HG03066 (cell line): ENCODE data around the gene LIMK1.

Source experiments
- ATAC-seq: cut with Tn5 transposase; IDR thresholded peaks from one replicate; pipeline ENCODE4 v1.9.1; 2021; ENCODE audit warnings: low read depth; ENCODE audit not compliant: unreplicated experiment

LIMK1 gene

GRCh38 chr7:74082770-74083116 lies 861 bp upstream of the LIMK1 start:
- no peak for ATAC-seq

DNA sequence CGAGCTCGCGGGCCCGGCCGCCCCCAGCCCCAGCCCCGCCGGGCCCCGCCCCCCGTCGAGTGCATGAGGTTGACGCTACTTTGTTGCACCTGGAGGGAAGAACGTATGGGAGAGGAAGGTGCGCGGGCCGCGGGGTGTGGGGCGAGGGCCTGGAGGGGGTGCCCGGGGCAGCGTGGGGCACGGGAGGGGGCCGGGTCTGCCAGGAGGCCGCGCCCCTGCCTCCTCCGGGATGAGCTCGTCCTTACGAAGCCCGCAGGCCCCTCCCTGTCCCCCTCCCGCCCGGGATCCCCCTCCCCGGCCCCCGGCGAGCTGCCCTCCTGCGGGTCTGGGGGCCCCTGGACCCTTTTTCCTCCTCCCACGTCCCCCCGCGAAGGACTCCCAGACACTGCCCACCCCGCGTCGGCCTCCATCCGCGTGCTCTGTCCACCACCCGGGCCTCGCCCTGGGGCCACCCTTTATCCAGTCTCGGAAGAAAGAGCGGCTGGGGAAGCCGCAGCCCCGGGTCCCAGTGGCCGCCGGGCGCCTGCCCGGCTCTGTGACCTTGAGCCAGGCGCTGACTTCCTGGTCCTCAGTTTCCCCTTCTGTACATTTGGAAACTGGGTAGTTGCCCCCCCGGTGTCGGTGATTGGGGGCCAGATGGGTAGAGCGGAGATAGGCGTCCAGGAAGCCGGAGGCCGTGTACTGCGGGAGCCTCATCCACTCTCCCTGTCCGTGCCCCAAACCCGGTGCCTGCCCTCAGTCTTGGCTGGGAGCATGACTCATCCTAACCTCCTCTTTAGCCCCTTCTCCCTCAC lies 521 bp downstream of the LIMK1 start:
- peak; percentile 38 for ATAC-seq

GRCh38 chr7:74084722-74085578 lies 1.3 kb downstream of the LIMK1 start:
- ATAC-seq = no peak

DNA sequence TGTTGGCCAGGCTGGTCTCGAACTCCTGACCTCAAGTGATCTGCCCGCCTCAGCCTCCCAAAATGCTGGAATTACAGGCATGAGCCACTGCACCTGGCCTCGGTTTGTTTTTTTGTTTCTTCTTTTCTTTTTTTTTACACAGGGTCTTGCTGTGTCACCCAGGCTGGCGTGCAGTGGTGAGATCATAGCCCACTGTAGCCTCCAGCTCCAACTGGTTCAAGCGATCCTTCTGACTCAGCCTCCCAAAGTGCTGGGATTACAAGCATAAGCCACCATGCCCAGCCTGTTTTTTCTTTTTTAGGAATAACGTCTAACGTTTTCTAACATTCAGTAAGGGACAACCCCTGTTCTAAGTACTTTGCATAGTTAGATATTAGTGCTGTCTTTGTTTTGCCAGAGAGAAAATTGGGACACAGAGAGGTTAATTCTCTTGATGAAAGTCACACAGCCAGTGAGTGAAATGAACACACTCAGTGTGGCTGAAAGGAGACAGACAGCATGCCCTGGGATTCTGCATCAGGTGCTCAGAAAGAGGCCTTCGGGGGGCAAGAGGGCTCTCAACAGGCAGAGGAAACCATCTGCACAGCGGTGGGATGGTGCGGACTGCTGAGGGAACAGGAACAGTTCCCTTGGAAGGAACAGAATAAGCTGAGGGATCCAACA lies 4.3 kb downstream of the LIMK1 start:
- no peak for ATAC-seq

DNA sequence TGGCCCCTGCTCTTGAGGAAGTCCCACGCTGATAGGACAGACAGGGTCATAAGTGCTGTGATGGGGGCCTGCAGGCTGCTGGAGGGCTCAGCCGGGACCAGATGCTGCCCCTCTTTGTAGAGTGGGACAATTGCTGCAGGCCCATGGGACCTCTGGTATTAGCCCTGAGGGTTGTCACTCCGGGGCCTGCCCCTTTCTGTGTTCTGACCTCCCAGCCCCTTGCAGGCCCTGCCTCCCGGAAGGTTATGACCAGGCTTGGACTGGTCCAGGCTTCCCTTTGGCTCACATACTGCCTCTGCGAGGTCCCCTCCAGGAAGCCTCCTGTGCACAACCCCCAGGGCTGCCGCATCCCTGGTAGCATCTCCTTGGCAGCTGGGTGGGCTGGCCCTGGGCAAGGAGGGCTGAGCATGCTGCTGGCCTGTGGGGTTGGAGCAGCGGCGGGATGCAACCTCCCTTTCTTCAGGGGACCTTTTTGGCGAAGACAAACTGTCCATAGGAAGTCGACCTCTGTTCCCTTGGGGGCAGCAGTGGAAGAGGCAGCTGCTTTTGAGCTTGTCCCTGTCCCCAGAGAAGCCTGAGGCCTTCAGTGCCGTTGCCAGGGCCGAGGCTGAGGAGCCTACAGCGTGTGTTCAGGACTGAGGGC lies 8.8 kb downstream of the LIMK1 start:
- peak; percentile 2 for ATAC-seq

- peak; percentile 68 for ATAC-seq
These were observed 9.4 kb downstream of the LIMK1 start for GRCh38 chr7:74092964-74093471.

GRCh38 chr7:74093671-74094223 lies 10.1 kb downstream of the LIMK1 start:
- ATAC-seq = peak; percentile 17

GRCh38 chr7:74094224-74095101 lies 10.9 kb downstream of the LIMK1 start:
- peak; percentile 46 for ATAC-seq

GRCh38 chr7:74095135-74095534 lies 11.5 kb downstream of the LIMK1 start:
- no peak for ATAC-seq

DNA sequence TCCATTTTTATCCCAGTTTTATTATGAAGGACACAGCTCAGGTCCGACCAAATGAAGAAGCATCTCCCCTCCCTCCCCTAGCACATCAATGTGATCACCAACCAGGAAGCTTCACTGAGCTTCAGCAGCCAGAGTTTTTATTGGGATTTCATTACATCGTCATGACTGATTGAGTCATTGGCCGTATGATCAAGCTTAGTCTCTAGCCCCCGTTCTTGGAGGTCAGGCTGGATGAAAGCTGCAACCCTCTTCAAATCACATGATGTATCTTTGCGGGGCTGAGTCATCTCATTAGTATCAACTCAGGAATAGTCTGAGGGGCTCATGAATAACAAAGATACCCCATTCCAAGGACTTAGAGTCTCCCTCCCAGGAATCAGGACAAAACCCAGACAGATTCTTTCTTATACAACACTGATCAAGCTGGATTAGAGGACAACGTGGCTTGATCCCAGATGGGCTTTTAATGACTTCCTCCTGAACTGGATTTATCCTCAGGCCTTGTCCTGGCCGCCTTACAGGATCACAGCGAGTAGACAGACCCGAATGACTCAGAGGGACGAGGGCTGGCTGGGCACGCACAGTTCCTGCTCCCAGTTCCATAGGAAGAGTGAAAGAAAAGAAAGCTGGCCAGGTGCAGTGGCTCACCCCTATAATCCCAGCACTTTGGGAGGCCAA lies 14.5 kb downstream of the LIMK1 start:
- ATAC-seq = no peak

DNA sequence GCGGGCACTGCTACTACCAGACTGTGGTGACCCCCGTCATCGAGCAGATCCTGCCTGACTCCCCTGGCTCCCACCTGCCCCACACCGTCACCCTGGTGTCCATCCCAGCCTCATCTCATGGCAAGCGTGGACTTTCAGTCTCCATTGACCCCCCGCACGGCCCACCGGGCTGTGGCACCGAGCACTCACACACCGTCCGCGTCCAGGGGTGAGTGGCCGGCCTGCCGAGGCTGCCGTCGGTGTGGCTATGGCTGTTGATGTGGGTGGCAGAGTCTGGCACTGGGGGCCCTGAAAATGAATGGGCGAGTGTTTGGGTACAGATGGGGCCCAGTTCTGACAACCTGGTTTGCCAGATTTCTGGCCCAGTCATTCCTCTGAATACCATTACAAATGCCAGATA lies 15.4 kb downstream of the LIMK1 start:
- ATAC-seq = no peak

GRCh38 chr7:74101061-74101681 lies 17.6 kb downstream of the LIMK1 start:
- peak; percentile 72 for ATAC-seq

DNA sequence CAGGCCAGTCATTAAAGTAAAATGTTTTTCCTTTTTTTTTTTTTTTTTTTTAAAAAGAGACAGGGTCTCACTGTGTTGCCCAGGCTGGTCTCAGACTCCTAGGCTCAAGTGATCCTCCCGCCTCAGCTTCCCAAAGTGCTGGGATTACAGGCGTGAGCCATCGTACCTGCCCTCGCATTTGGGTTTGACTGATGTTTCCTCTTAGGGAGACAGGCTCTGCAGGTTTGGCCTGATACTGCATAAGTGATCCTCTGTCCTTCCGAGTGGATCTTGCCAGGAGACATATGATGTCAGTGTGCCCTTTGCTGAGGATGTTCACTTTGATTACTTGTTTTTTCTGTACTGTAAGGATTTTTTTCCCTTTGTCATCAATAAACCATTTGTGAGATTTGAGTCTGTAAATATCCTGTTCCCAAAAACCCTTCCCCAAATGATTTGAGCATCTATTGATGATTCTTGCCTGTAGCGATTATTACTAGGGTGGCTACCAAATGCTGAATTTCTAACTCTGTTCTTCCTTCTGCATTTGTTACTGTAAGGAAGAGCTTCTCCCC lies 19.7 kb downstream of the LIMK1 start:
- no peak for ATAC-seq

DNA sequence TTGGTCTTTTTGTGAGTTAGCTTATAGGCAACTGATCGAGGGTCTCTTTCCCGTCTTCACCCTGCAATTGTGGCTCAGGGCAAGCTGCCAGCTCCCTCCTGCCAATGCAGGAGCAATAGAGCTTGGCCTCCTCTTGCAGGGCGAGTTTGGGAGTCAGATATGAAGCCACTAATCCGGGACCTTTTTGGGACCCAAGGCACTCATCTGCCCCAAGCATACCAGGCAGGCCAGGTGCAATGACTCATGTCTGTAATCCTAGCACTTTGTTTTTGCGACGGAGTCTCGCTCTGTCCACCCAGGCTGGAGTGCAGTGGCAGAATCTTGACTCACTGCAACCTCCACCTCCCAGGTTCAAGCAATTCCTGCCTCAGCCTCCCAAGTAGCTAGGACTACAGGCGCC lies 21.1 kb downstream of the LIMK1 start:
- no peak for ATAC-seq

- ATAC-seq = no peak
These were observed 22.4 kb downstream of the LIMK1 start for GRCh38 chr7:74105992-74106391.

GRCh38 chr7:74106846-74107245 lies 23.2 kb downstream of the LIMK1 start:
- ATAC-seq = no peak

DNA sequence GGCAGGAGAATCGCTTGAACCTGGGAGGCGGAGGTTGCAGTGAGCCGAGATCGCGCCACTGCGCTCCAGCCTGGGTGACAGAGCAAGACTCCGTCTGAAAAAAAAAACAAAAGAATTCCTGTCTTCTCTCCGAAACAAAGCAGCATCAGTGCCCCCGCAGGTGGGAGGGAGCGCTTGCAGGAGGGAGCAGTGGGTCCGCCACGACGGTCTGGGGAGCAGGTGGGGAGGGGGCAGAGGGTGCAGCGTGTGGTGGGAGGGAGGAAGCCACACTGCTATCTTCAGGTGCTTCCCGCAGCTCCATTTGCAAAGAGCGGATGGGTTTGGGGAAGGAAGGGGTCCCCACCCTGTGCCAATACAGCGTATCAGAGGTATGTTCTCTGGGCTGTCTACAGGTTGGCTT lies 31.7 kb downstream of the LIMK1 start:
- no peak for ATAC-seq

DNA sequence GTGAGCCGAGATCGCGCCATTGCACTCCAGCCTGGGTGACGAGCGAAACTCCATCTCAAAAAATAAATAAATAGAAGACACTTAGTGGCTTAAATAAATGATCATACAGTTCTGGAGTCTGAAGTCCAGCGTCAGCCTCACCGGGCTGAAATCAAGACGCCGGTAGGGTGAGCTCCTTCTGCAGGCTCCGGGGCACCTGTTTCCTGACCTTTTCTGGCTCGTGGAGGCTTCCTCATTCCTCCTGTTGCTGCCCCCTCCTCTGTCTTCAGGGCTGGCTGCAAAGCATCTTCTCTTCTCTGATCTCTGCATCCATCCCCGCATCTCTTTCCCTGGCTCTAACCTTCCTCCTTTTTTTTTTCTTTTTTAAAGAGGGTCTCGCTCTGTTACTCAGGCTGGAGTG lies 32.8 kb downstream of the LIMK1 start:
- no peak for ATAC-seq
